Fibroblast of pulmonary artery (primary cell): ENCODE results near the gene PDCD2.

ENCODE experiments used
- DNase-seq: peaks from one replicate; pipeline ENCODE4 v3.0.0-alpha.2; 2010; ENCODE audit warnings: low read depth
- H3K4me3 ChIP-seq: replicated peaks from 2 replicates; pipeline ENCODE4 v1.5.1; 2011; ENCODE audit warnings: low read depth, mild to moderate bottlenecking, control low read depth, low read length, moderate library complexity
- CTCF ChIP-seq: IDR thresholded peaks from 2 replicates; pipeline ENCODE4 v1.5.1; 2011; ENCODE audit warnings: mild to moderate bottlenecking, control low read depth, low read length, inconsistent platforms; ENCODE audit errors: missing control alignments

Gene PDCD2

DNA sequence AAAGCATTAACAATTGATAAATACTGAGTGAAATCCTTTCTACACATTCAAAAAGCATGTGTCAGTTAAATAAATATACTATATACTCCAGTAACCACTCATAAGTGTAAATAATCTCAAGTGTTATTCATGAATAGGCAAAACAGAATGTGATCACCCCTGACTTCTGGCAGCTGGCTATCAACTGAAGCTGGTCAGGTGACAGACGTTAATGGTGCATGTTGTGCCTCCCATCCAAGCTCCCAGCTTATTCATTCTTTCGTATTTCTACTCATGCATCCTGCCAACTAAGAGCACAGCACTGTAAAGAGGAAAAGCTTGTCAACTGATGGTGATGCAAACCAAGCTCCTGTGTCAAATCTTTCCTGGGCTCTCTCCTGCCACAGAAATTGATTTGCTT is 39.0 kb downstream of the PDCD2 start:
- no peak overlapping the region for H3K4me3 ChIP-seq
- TF ChIP-seq CTCF: no peak
- DNase-seq: no peak

DNA sequence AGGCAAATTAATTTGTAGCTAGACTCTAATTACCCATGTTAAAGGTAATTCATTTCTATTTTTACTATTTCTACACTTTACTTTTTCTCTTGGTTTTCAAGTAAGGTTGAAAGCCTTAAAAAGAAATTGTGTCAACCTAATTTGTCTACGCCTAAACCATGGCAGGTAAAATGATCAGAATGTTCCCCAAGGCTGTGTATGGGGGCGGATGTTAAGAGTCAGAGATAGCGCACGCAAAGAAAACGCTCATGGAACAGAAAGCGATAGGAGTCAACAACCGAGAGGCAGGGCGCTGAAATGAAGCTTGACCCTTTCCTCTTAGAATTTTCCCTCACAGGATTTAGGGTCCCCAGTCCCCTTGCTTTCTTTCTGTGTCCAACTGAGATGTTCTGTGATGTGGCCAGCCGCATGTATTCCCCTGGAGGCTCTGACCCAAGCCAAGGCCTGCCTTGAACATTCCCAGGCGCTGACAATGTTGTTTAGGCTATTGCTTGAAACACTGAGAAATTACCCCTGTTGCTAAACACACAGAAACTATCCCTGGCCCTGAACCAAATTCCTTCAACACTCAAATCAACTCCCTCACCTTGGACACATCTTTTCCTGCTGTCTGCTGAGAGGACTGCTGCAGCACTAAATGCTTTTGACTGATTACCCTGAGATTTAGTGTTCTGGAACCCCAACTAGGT is 42.3 kb downstream of the PDCD2 start:
- H3K4me3 ChIP-seq: no peak overlapping the region
- TF ChIP-seq CTCF: no peak
- peak; percentile 30 for DNase-seq

- H3K4me3 ChIP-seq: no peak overlapping the region
- TF ChIP-seq CTCF: no peak
- no peak for DNase-seq
Measured at GRCh38 chr6:170537329-170537728, 47.1 kb downstream of the PDCD2 start.

GRCh38 chr6:170536671-170537070 is 47.8 kb downstream of the PDCD2 start:
- no peak for DNase-seq
- no peak overlapping the region for H3K4me3 ChIP-seq
- TF ChIP-seq CTCF: no peak

- TF ChIP-seq CTCF: no peak
Measured at GRCh38 chr6:170535004-170535403, 49.4 kb downstream of the PDCD2 start.

GRCh38 chr6:170533792-170534191 is 50.6 kb downstream of the PDCD2 start:
- no peak for DNase-seq
- no peak for TF ChIP-seq CTCF
- H3K4me3 ChIP-seq: no peak overlapping the region

More at GRCh38 chr6:170535004-170535403, 49.4 kb downstream of the PDCD2 start:
- no peak overlapping the region for H3K4me3 ChIP-seq
- DNase-seq: no peak

DNA sequence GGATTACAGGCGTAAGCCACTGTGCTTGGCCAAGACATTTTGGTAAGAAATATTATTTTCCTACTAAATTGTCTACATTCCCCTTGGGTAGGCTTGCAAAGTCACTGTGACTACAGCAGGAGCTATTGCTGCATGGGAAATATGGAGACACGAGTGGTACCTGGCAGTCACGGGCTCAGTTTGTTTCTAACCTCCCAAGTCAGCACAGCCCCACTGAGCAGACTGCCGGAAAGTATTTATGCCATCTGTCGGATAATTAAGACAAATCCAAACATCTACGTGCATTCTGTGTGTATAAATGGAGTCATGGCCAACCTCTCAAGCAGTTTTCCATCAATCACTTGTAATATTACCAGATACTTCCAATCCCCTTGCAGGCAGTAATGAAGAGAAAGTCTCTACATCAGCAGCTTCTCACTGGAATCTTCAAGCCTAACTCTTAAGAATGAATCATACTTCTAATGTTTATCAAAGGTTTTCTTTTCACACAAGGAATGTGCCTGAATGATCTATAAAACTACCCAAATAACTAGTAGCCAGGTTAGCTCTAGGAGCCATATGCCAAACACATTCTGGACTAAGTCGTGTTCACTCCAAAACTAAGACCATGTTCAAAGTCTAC is 51.5 kb downstream of the PDCD2 start:
- no peak for DNase-seq
- TF ChIP-seq CTCF: no peak

More for the DNA sequence above, 51.5 kb downstream of the PDCD2 start:
- H3K4me3 ChIP-seq: no peak overlapping the region
